Activated B cell treated with CpG ODN at 0.5 μM for 24 hours (primary cell): ENCODE data around the gene OR5AU1. TPM values are rescaled to one million over a fixed set of nuclear protein-coding genes. Genes with fewer than 3 reads are reported as not detected.

Experiments
- ATAC-seq: fragments of 200-7000 bp; cut with Tn5 transposase; one replicate; pipeline ENCODE4 v1.10.0; 2021; ENCODE audit warnings: low read depth, mild to moderate bottlenecking, moderate library complexity
- CTCF ChIA-PET: fragments of 350-600 bp; sonication (Branson Sonifier 250); formaldehyde crosslinking; loops from one replicate; lab custom pipeline; 2021; ENCODE audit warnings: antibody characterized with exemption; lab: Charles Lee
- POLR2A ChIA-PET: fragments of 350-600 bp; sonication (Branson Sonifier 250); formaldehyde crosslinking; loops from one replicate; lab custom pipeline; 2021; ENCODE audit warnings: antibody characterized with exemption; lab: Charles Lee
- DNase-seq: peaks from one replicate; pipeline ENCODE4 v3.0.0; 2022
- H3K27ac Mint-ChIP-seq: one replicate; pipeline ENCODE4 v1.8.0; 2020; ENCODE audit warnings: mixed read lengths
- H3K27me3 Mint-ChIP-seq: one replicate; pipeline ENCODE4 v1.8.0; 2021; ENCODE audit warnings: mixed read lengths
- H3K36me3 Mint-ChIP-seq: one replicate; pipeline ENCODE4 v1.8.0; 2021; ENCODE audit warnings: low read depth, mixed read lengths
- H3K4me1 Mint-ChIP-seq: one replicate; pipeline ENCODE4 v1.8.0; 2021; ENCODE audit warnings: mixed read lengths
- H3K4me3 Mint-ChIP-seq: one replicate; pipeline ENCODE4 v1.8.0; 2020; ENCODE audit warnings: mild to moderate bottlenecking, mixed read lengths
- H3K9me3 Mint-ChIP-seq: one replicate; pipeline ENCODE4 v1.8.0; 2020; ENCODE audit warnings: mixed read lengths
- CTCF ChIP-seq: fragments of 200-600 bp; IDR thresholded peaks from one replicate; pipeline ENCODE4 v1.8.0; 2022; ENCODE audit warnings: antibody characterized with exemption, mild to moderate bottlenecking
- intact Hi-C: fragments of 100-400 bp; cut with micrococcal nuclease; formaldehyde crosslinking; loops from one replicate; pipeline ENCODE4 v1.15.1; 2024
- total RNA-seq: library from RNA; stranded (reverse); gene quantifications from 2 replicates; pipeline ENCODE4 v1.2.3, GENCODE V29; 2022

Gene OR5AU1
- total RNA-seq, 1 donor from 2014 or later = not detected

GRCh38 chr14:21197418-21198205, 41.7 kb upstream of the OR5AU1 start:
- H3K4me1 Mint-ChIP-seq = peaks cover under 1% of the 10 kb centered on the region
- CTCF ChIA-PET = no interaction called here
- intact Hi-C loops = no loop called here
- POLR2A ChIA-PET = no interaction called here
- peaks cover 2% of the 10 kb centered on the region for H3K36me3 Mint-ChIP-seq
- no peaks in the 10 kb centered on the region for H3K9me3 Mint-ChIP-seq
- no peak for DNase-seq
- no peak overlapping the region for H3K4me3 Mint-ChIP-seq
- TF ChIP-seq CTCF = no peak
- no peak overlapping the region for H3K27ac Mint-ChIP-seq
- H3K27me3 Mint-ChIP-seq = no peaks in the 10 kb centered on the region
- ATAC-seq = no peak

GRCh38 chr14:21194597-21194996, 38.7 kb upstream of the OR5AU1 start:
- ChIA-PET CTCF (no interaction called here), POLR2A (no interaction called here)
- no peak for ATAC-seq
- DNase-seq = no peak
- Mint-ChIP-seq H3K9me3 (no peaks in the 10 kb centered on the region), H3K4me1 (peaks cover 15% of the 10 kb centered on the region), H3K36me3 (no peaks in the 10 kb centered on the region), H3K4me3 (no peak overlapping the region), H3K27ac (no peak overlapping the region), H3K27me3 (no peaks in the 10 kb centered on the region)
- intact Hi-C loops = no loop called here
- TF ChIP-seq CTCF = no peak

GRCh38 chr14:21192875-21193535, 37.1 kb upstream of the OR5AU1 start:
- Mint-ChIP-seq H3K36me3 (no peaks in the 10 kb centered on the region), H3K4me3 (no peak overlapping the region), H3K27ac (no peak overlapping the region), H3K4me1 (peaks cover 15% of the 10 kb centered on the region), H3K27me3 (no peaks in the 10 kb centered on the region), H3K9me3 (no peaks in the 10 kb centered on the region)
- ChIA-PET POLR2A (no interaction called here), CTCF (no interaction called here)
- ATAC-seq = no peak
- no peak for TF ChIP-seq CTCF
- DNase-seq = no peak
- intact Hi-C loops = no loop called here

GRCh38 chr14:21192447-21192822, 36.6 kb upstream of the OR5AU1 start:
- no peak overlapping the region for H3K27ac Mint-ChIP-seq
- H3K9me3 Mint-ChIP-seq = no peaks in the 10 kb centered on the region
- DNase-seq = no peak
- intact Hi-C loops = no loop called here
- no peaks in the 10 kb centered on the region for H3K27me3 Mint-ChIP-seq
- H3K4me3 Mint-ChIP-seq = peak overlapping the region; percentile 62
- H3K4me1 Mint-ChIP-seq = peaks cover 15% of the 10 kb centered on the region
- POLR2A ChIA-PET = no interaction called here
- CTCF ChIA-PET = no interaction called here
- H3K36me3 Mint-ChIP-seq = no peaks in the 10 kb centered on the region
- no peak for ATAC-seq
- no peak for TF ChIP-seq CTCF

- DNase-seq (peak; percentile 54), ATAC-seq (peak; percentile 99)
- Mint-ChIP-seq H3K36me3 (no peaks in the 10 kb centered on the region), H3K27ac (no peak overlapping the region), H3K9me3 (no peaks in the 10 kb centered on the region), H3K4me1 (peaks cover 15% of the 10 kb centered on the region), H3K27me3 (no peaks in the 10 kb centered on the region), H3K4me3 (peak overlapping the region; percentile 62)
- intact Hi-C loops = no loop called here
- CTCF ChIA-PET = no interaction called here
- POLR2A ChIA-PET = interaction anchor here (0.7 kb wide), 1 partner anchor 412 kb away, joined by 4 read pairs; no protein-coding TSS in a partner anchor
- TF ChIP-seq CTCF = no peak
These were observed 36.1 kb upstream of the OR5AU1 start for GRCh38 chr14:21191809-21192446.
